HepG2 (cell line): Measurements from ENCODE around the gene PRRC2A. TPM values are rescaled to one million over a fixed set of nuclear protein-coding genes. Genes with fewer than 3 reads are reported as not detected.
A peak's percentile ranks its signal among the peaks of the same experiment; 100 is the strongest.

ENCODE experiments used
- HDAC2 ChIP-seq: sonication (generic); formaldehyde crosslinking; IDR thresholded peaks from 2 replicates; pipeline ENCODE4 v1.4.0; 2020; ENCODE audit warnings: missing genetic modification reagents
- KLF12 ChIP-seq: sonication (generic); formaldehyde crosslinking; IDR thresholded peaks from 2 replicates; pipeline ENCODE4 v1.4.0; 2020; ENCODE audit warnings: missing genetic modification reagents, borderline replicate concordance
- NCOA1 ChIP-seq: sonication (generic); formaldehyde crosslinking; IDR thresholded peaks from 2 replicates; pipeline ENCODE4 v1.9.0; 2021; ENCODE audit warnings: missing genetic modification reagents
- SAFB2 ChIP-seq: sonication (generic); formaldehyde crosslinking; IDR thresholded peaks from 2 replicates; pipeline ENCODE4 v1.5.1; 2020; ENCODE audit warnings: missing genetic modification reagents, low read depth, mild to moderate bottlenecking, borderline replicate concordance
- ZNF142 ChIP-seq: sonication (generic); formaldehyde crosslinking; IDR thresholded peaks from 2 replicates; pipeline ENCODE4 v1.4.0; 2020; ENCODE audit warnings: missing genetic modification reagents
- ZNF225 ChIP-seq: sonication (generic); formaldehyde crosslinking; IDR thresholded peaks from 2 replicates; pipeline ENCODE4 v1.4.0; 2020; ENCODE audit warnings: mild to moderate bottlenecking, missing genetic modification reagents
- ZNF512 ChIP-seq: sonication (generic); formaldehyde crosslinking; IDR thresholded peaks from 2 replicates; pipeline ENCODE4 v1.4.0; 2020; ENCODE audit warnings: mild to moderate bottlenecking, missing genetic modification reagents
- ZNF512B ChIP-seq: sonication (generic); formaldehyde crosslinking; IDR thresholded peaks from 2 replicates; pipeline ENCODE4 v1.5.1; 2020; ENCODE audit warnings: missing genetic modification reagents, mild to moderate bottlenecking, borderline replicate concordance
- ZNF782 ChIP-seq: sonication (generic); formaldehyde crosslinking; IDR thresholded peaks from 2 replicates; pipeline ENCODE4 v1.4.0; 2020; ENCODE audit warnings: missing genetic modification reagents, mild to moderate bottlenecking, borderline replicate concordance
- polyA plus RNA-seq, 8 experiments: library from polyadenylated mRNA; depleted of rRNA in 3 of 8; stranded (reverse) in 7 of 8; unstranded in 1 of 8; fragments of >200 nt; fragmentation: Illumina TruSeq in 4 of 8; extraction: Trizol in 4 of 8; gene quantifications; 2 replicates each; pipeline versions ENCODE4 v1.2.1 to v1.2.3, GENCODE V29; 2011 to 2016; ENCODE audit warnings: low read depth in 4 of 8, missing spikeins in 1 of 8, mixed read lengths in 1 of 8; ENCODE audit not compliant: insufficient read depth in 1 of 8
- total RNA-seq, 5 experiments: library from RNA; depleted of rRNA; stranded (reverse); fragments of >200 nt; fragmentation: Illumina TruSeq; extraction: Trizol; gene quantifications; 2 replicates each; pipeline ENCODE4 v1.2.3, GENCODE V29; 2016; ENCODE audit warnings: low read depth in 1 of 5

PRRC2A gene
- total and polyA plus RNA-seq, 2 of the 13 experiments (the other 11 are each of a cell fraction or from before 2014, with no cell fraction given): 38.9 to 47.4 TPM

GRCh38 chr6:31680226-31681134, 60.0 kb downstream of the PRRC2A start, which contains the start of gene LY6G5C (continued):
- TF ChIP-seq ZNF512 (CRISPR knock-in tag): no peak
- no peak for TF ChIP-seq KLF12 (CRISPR knock-in tag)
- no peak for TF ChIP-seq ZNF225 (CRISPR knock-in tag)
- TF ChIP-seq ZNF512B (CRISPR knock-in tag): no peak
- TF ChIP-seq NCOA1 (CRISPR knock-in tag): no peak
- TF ChIP-seq SAFB2 (CRISPR knock-in tag): no peak
- peak; percentile 47; the same call in 1 of the 2 replicates for TF ChIP-seq HDAC2 (CRISPR knock-in tag)
- peak; percentile 12; the same call in 1 of the 2 replicates for TF ChIP-seq ZNF782 (CRISPR knock-in tag)
- TF ChIP-seq ZNF142 (CRISPR knock-in tag): no peak; the same call in 1 of the 2 replicates
